HEK293T (cell line): ENCODE results near the gene FAHD2A.
"Not testable (repeated sequence)": the region's sequence is repeated elsewhere in the genome, so short reads cannot be mapped to it uniquely, and the experiment has no call there.

ENCODE experiments used
- CTCF ChIA-PET: fragments of 350-600 bp; formaldehyde crosslinking; extraction: SDS; loops from one replicate; lab custom pipeline; 2021; ENCODE audit warnings: antibody characterized with exemption, inconsistent platforms; lab: Yijun Ruan, JAX
- POLR2A ChIA-PET: fragments of 350-600 bp; formaldehyde crosslinking; extraction: SDS; loops from one replicate; lab custom pipeline; 2020; ENCODE audit warnings: antibody characterized with exemption, inconsistent platforms; lab: Yijun Ruan, JAX
- DNase-seq: peaks from one replicate; pipeline ENCODE4 v3.0.0; 2012; ENCODE audit warnings: mixed read lengths; ENCODE audit errors: extremely low spot score
- ARNT ChIP-seq: fragments of 450-650 bp; IDR thresholded peaks from 2 replicates; pipeline ENCODE4 v1.6.1; 2017; ENCODE audit warnings: mild to moderate bottlenecking
- BHLHE40 ChIP-seq: fragments of 450-650 bp; IDR thresholded peaks from 2 replicates; pipeline ENCODE4 v1.6.1; 2016; ENCODE audit warnings: mild to moderate bottlenecking, moderate library complexity, borderline replicate concordance
- CTBP1 ChIP-seq: fragments of 450-650 bp; IDR thresholded peaks from 2 replicates; pipeline ENCODE4 v1.6.1; 2016; ENCODE audit warnings: borderline replicate concordance
- ELF4 ChIP-seq: fragments of 450-650 bp; IDR thresholded peaks from 2 replicates; pipeline ENCODE4 v1.6.1; 2017; ENCODE audit warnings: antibody characterized with exemption
- FOXA1 ChIP-seq: fragments of 450-650 bp; IDR thresholded peaks from 2 replicates; pipeline ENCODE4 v1.6.1; 2016; ENCODE audit warnings: mild to moderate bottlenecking
- FOXK2 ChIP-seq: fragments of 450-650 bp; IDR thresholded peaks from 2 replicates; pipeline ENCODE4 v1.6.1; 2016; ENCODE audit warnings: mild to moderate bottlenecking
- FOXM1 ChIP-seq: fragments of 450-650 bp; IDR thresholded peaks from 2 replicates; pipeline ENCODE4 v1.6.1; 2017; ENCODE audit warnings: mild to moderate bottlenecking, borderline replicate concordance
- HDGF ChIP-seq: fragments of 450-650 bp; IDR thresholded peaks from 2 replicates; pipeline ENCODE4 v1.6.1; 2017; ENCODE audit warnings: antibody characterized with exemption, borderline replicate concordance
- L3MBTL2 ChIP-seq: fragments of 450-650 bp; conservative IDR thresholded peaks from 2 replicates; pipeline ENCODE4 v1.6.1; 2016; ENCODE audit warnings: mild to moderate bottlenecking
- LEF1 ChIP-seq: fragments of 450-650 bp; IDR thresholded peaks from 2 replicates; pipeline ENCODE4 v1.6.1; 2017; ENCODE audit warnings: mild to moderate bottlenecking, borderline replicate concordance
- NFRKB ChIP-seq: fragments of 450-650 bp; IDR thresholded peaks from 2 replicates; pipeline ENCODE4 v1.6.1; 2016; ENCODE audit warnings: mild to moderate bottlenecking, moderate library complexity
- SP1 ChIP-seq: fragments of 450-650 bp; IDR thresholded peaks from 2 replicates; pipeline ENCODE4 v1.6.1; 2017
- SUZ12 ChIP-seq: fragments of 450-650 bp; IDR thresholded peaks from 2 replicates; pipeline ENCODE4 v1.6.1; 2016; ENCODE audit warnings: mild to moderate bottlenecking
- TARDBP ChIP-seq: fragments of 450-650 bp; IDR thresholded peaks from 2 replicates; pipeline ENCODE4 v1.6.1; 2016
- ZNF384 ChIP-seq: fragments of 450-650 bp; IDR thresholded peaks from 2 replicates; pipeline ENCODE4 v1.6.1; 2016
- TF ChIP-seq, protein P1 (sequence below): fragments of 450-650 bp; IDR thresholded peaks from 2 replicates; pipeline ENCODE4 v1.6.1; 2016

The FAHD2A gene

DNA sequence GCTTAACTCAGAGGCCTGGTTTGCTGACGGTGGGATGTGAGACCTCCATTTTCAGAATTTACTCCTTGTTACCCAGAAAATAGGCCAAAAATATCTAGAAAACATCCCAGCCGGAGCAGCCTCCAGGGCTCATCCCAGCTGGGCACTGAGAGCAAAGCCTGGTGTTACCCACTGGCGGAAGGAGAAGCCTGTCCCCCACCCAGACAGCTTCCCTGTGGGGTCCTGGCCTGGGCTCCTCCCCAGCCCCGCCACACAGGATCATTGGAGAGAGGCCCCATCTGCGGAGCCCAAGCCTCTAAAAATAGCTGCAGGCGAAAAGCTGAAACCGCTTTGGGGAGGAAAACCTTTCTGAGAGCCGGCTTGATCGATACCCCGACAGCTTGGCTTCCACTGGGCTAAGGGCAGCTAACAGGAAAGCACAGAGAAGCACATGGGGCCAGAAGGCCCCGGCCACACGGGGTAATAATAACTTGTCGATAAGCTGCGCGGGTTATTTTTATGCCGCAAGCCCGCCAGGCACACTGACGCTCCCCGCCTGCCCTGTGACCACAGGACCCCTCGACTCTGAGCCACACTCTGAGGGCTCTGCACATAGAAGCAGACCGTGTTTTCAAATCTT, 26.9 kb upstream of the FAHD2A start:
- POLR2A ChIA-PET: no interaction called here
- no peak for TF ChIP-seq FOXA1
- no peak for TF ChIP-seq SUZ12
- no peak for TF ChIP-seq FOXK2
- TF ChIP-seq CTBP1: no peak
- no peak for TF ChIP-seq BHLHE40
- TF ChIP-seq FOXM1: no peak
- no peak for TF ChIP-seq TARDBP
- no peak for TF ChIP-seq ELF4
- TF ChIP-seq L3MBTL2: no peak
- TF ChIP-seq HDGF: no peak
- no peak for TF ChIP-seq ARNT
- TF ChIP-seq, protein P1, sequence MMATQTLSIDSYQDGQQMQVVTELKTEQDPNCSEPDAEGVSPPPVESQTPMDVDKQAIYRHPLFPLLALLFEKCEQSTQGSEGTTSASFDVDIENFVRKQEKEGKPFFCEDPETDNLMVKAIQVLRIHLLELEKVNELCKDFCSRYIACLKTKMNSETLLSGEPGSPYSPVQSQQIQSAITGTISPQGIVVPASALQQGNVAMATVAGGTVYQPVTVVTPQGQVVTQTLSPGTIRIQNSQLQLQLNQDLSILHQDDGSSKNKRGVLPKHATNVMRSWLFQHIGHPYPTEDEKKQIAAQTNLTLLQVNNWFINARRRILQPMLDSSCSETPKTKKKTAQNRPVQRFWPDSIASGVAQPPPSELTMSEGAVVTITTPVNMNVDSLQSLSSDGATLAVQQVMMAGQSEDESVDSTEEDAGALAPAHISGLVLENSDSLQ: no peak
- no peak for TF ChIP-seq LEF1
- no peak for TF ChIP-seq SP1
- DNase-seq: no peak
- CTCF ChIA-PET: interaction anchor here (1.2 kb wide), 1 partner anchor 13 kb away, joined by 3 read pairs; no protein-coding TSS in a partner anchor

DNA sequence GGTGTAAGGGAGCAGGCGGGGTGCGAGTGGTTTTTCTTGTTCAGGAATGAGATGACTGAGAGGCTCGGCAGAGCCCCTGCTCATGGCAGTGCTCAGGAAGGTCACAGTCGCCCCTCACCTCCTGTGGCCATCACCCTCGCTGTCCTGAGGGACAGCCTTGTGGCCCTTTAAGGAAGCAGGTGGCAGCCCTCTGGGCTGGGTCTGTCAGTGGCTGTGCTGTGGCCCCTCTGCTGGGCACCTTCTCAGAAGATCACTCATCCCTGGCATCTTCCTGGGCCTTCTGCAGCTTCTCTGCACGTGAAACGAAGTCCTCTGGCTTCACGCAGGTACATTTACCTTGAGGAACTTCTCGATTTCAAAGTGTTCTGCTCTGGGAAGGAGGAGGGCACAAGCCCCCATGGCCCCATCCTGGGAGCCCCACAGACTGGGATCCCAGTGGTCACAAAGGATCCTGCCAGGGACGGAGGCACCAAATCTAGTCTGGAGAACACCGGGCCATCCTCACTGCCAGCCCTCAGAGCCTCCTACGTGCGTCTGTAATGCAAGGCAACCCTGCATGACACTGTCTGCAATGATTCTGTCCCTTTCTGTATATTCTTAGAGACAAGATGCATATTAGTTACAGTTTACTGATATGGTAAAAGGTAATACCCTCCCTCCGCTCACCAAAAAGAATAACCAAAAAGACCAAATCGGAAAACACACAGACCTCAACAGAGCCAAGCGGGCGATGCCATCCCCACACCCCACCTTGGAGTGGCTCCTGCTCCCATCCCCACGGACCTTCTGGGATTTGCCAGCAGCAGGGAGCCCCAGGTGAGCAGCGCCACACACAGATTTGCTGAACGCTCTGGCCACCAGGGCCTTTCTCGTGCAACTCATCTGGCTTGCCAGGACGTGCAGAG, 25.9 kb upstream of the FAHD2A start:
- ChIA-PET CTCF (no interaction called here), POLR2A (no interaction called here)
- DNase-seq: no peak

DNA sequence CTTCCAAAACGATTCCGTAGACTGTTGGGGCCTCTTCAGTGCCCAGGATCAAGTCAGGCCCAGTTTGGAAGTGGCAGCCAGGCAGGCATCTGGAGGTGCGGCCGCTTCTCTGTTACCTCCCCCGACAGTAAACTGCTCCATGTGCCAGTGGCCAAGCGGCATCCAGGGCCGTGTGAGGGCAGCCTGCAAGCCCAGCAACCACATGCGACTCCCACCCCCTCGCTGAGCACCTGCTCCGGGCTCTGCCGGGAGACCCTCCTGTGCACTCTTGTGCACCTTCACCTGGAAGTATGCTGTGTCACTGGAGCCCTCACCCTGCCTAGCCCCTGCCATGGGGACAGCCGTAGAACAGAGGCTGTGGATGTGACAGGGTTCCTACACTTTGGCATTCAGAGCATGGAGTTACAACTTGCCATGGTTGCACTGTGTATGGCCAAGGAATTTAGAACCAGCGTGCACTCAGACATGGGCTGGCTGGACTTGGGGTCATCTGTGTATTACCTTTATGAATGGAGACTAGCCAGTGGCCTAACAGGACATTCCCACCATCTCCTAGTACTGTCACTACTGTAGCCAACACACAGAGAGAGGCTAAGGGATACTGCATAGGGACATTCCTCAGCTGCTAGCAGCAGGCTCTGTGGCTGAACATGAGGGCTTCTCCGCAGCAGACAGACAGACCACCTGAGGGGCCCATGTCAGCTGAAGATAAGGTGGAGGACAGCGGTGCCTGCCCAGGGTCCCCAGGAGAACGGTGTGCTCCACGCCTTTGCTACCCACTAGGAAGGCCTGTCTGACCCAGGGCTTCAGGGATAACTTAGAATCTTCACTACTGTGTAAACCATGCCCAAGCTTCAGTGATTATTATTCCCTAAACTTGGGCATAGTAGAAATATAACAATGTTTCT, 25.0 kb upstream of the FAHD2A start:
- ChIA-PET POLR2A (no interaction called here), CTCF (interaction anchor here (0.7 kb wide), 1 partner anchor 12 kb away, joined by 4 read pairs; no protein-coding TSS in a partner anchor)
- TF ChIP-seq ELF4 (no peak), ZNF384 (no peak), BHLHE40 (no peak), SUZ12 (no peak), LEF1 (no peak), ARNT (no peak)
- TF ChIP-seq, protein P1: no peak
- no peak for DNase-seq

More for the DNA sequence above, 25.9 kb upstream of the FAHD2A start:
- no peak for TF ChIP-seq SP1
- no peak for TF ChIP-seq ELF4
- no peak for TF ChIP-seq FOXM1
- TF ChIP-seq BHLHE40: no peak
- no peak for TF ChIP-seq HDGF
- TF ChIP-seq CTBP1: no peak
- TF ChIP-seq NFRKB: no peak
- TF ChIP-seq L3MBTL2: no peak
- TF ChIP-seq ZNF384: no peak
- no peak for TF ChIP-seq LEF1
- no peak for TF ChIP-seq SUZ12
- no peak for TF ChIP-seq TARDBP
- TF ChIP-seq, protein P1: no peak
- TF ChIP-seq FOXK2: no peak
- TF ChIP-seq FOXA1: no peak
- no peak for TF ChIP-seq ARNT

DNA sequence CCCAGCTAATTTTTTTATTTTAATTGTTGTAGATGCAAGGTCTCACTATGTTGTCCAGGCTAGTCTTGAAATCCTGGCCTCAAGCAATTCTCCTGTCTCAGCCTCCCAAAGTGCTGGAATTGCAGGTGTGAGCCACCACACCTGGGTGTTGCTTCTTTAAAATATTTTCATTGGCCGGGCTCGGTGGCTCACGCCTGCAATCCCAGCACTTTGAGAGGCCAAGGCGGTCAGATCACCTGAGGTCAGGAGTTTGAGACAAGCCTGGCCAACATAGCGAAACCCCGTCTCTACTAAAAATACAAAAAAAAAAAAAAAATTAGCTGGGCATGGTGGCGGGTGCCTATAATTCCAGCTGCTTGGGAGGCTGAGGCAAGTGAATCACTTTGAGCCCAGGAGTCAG, 24.2 kb upstream of the FAHD2A start:
- DNase-seq, CTCF ChIA-PET, POLR2A ChIA-PET: not testable (repeated sequence)

DNA sequence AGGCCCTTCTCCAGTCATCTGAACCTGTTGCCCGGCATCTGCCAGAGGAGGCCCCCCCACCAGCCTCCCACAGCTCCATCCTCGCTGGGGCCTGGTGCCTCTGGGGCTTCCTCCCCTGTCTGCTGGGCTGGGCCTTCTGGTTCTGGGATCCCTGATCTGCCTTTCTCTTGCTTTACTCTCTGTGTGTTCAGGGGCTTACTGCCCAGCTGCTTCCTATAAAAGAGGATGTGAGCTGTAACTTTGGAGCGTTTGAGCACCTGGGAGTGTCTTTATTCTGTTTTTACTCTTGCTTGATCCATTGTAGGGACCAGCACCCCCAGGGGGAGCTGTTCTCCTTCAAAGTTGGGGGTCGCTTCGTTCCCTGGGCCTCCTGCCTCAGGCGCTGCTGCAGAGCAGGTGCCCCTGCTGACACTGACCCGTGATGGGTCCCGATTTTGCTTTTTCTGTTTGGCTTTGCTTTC, 23.1 kb upstream of the FAHD2A start:
- CTCF ChIA-PET: no interaction called here
- TF ChIP-seq LEF1 (no peak), L3MBTL2 (no peak)
- no peak for DNase-seq
- POLR2A ChIA-PET: interaction anchor here (1.4 kb wide), 1 partner anchor 22 kb away, joined by 4 read pairs; no protein-coding TSS in a partner anchor
